Activated naive CD8-positive, alpha-beta T cell treated with anti-CD3 and anti-CD28 coated beads, Interleukin-2, amount 50 U/mL, for 24 hours (primary cell): Measurements from ENCODE around the gene GGT6.

Source experiments
- ATAC-seq: fragments of 150-1000 bp; cut with Tn5 transposase; one replicate; pipeline ENCODE4 v1.10.0; 2021
- DNase-seq: peaks from one replicate; pipeline ENCODE4 v3.0.0; 2021
- H3K27ac Mint-ChIP-seq: one replicate; pipeline ENCODE4 v1.8.0; 2021; ENCODE audit warnings: mild to moderate bottlenecking, mixed read lengths
- H3K27me3 Mint-ChIP-seq: one replicate; pipeline ENCODE4 v1.8.0; 2021; ENCODE audit warnings: mixed read lengths
- H3K36me3 Mint-ChIP-seq: one replicate; pipeline ENCODE4 v1.8.0; 2021; ENCODE audit warnings: low read depth, mixed read lengths
- H3K4me1 Mint-ChIP-seq: one replicate; pipeline ENCODE4 v1.8.0; 2021; ENCODE audit warnings: mixed read lengths
- H3K4me3 Mint-ChIP-seq: one replicate; pipeline ENCODE4 v1.8.0; 2021; ENCODE audit warnings: mild to moderate bottlenecking, moderate library complexity, mixed read lengths
- H3K9me3 Mint-ChIP-seq: one replicate; pipeline ENCODE4 v1.8.0; 2021; ENCODE audit warnings: mixed read lengths

GGT6 gene

GRCh38 chr17:4536259-4536741 lies 24.1 kb downstream of the GGT6 start:
- Mint-ChIP-seq H3K27me3 (peaks cover 4% of the 10 kb centered on the region), H3K4me3 (no peak overlapping the region), H3K36me3 (peaks cover 2% of the 10 kb centered on the region), H3K4me1 (peaks cover 6% of the 10 kb centered on the region), H3K27ac (no peak overlapping the region), H3K9me3 (no peaks in the 10 kb centered on the region)
- DNase-seq (no peak), ATAC-seq (no peak)

GRCh38 chr17:4535667-4536258 lies 24.6 kb downstream of the GGT6 start:
- ATAC-seq, result no peak
- H3K4me1 Mint-ChIP-seq, result peaks cover 6% of the 10 kb centered on the region
- peak overlapping the region; percentile 52 for H3K27ac Mint-ChIP-seq
- no peak for DNase-seq
- peaks cover 4% of the 10 kb centered on the region for H3K27me3 Mint-ChIP-seq
- H3K4me3 Mint-ChIP-seq, result no peak overlapping the region
- H3K9me3 Mint-ChIP-seq, result no peaks in the 10 kb centered on the region
- peaks cover 2% of the 10 kb centered on the region for H3K36me3 Mint-ChIP-seq

DNA sequence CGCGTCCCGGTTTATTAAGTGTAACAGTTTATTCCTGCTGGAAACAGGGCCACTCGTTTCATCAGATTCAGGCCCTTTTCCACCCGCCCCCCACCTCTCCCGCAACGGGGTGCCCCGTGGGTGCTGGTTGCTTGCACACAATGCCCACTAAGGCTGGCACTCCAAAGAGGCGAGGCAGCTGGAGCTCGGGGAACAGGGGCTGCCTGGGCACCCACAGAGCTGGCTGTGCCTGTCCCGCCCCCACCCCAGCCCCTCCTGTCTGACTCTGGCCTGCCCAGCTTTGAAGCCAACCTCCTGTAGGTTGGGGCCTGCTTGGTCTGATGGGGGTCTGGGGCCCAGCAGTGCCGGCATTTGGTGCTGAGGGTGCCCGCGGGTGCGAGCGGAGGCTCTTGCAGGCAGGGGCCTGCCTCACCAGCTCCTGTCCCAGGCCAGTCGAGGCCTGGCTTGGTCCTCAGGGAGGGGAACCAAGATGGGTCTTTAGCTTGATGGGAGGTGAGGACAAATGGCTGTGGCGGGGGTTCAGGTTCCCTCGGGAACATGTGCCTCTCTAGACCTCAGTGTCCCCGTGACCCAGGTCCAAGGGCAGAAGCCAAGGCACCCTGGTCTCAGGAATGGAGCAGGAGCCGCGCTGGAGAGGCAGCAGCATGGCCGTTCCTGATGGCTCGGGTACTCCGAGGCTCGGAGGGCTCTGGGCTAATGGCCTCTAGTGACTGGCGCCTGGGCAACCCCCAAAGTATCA lies 25.3 kb downstream of the GGT6 start:
- Mint-ChIP-seq H3K36me3 (peaks cover 2% of the 10 kb centered on the region), H3K27ac (peak overlapping the region; percentile 52), H3K27me3 (peaks cover 4% of the 10 kb centered on the region), H3K4me1 (peaks cover 6% of the 10 kb centered on the region), H3K4me3 (no peak overlapping the region), H3K9me3 (no peaks in the 10 kb centered on the region)
- no peak for ATAC-seq
- DNase-seq, result no peak

DNA sequence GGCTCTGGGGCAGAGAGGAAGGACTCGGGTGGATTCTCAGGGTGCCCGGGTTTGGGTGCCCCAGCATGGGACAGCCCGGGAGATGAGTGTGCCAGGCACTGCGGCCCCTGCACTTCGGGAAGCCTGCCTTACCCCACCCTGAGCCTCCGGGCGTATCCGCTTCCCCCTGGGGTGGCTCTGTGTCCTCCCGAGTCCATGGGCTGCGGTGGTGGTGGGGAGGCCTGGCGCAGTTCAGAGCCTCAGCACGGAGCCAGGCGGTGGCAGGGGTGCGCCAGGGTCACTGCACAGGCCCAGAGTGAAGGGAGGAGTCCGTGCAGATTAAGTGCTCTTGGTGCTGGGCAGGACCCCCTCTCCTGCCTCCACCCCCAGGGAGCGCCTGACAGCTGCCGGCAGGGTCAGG lies 25.9 kb downstream of the GGT6 start:
- ATAC-seq, result peak; percentile 1
- H3K4me3 Mint-ChIP-seq, result no peak overlapping the region
- peaks cover 5% of the 10 kb centered on the region for H3K27me3 Mint-ChIP-seq
- no peak for DNase-seq
- H3K27ac Mint-ChIP-seq, result no peak overlapping the region
- H3K4me1 Mint-ChIP-seq, result peaks cover 6% of the 10 kb centered on the region
- H3K9me3 Mint-ChIP-seq, result no peaks in the 10 kb centered on the region
- H3K36me3 Mint-ChIP-seq, result peaks cover 2% of the 10 kb centered on the region

- peaks cover 6% of the 10 kb centered on the region for H3K4me1 Mint-ChIP-seq
- H3K9me3 Mint-ChIP-seq, result no peaks in the 10 kb centered on the region
- peaks cover 7% of the 10 kb centered on the region for H3K27me3 Mint-ChIP-seq
- H3K36me3 Mint-ChIP-seq, result peaks cover 2% of the 10 kb centered on the region
- H3K4me3 Mint-ChIP-seq, result no peak overlapping the region
- no peak for DNase-seq
- H3K27ac Mint-ChIP-seq, result peak overlapping the region; percentile 22
- peak; percentile 7 for ATAC-seq
Measured at GRCh38 chr17:4533523-4534504, 26.6 kb downstream of the GGT6 start.

DNA sequence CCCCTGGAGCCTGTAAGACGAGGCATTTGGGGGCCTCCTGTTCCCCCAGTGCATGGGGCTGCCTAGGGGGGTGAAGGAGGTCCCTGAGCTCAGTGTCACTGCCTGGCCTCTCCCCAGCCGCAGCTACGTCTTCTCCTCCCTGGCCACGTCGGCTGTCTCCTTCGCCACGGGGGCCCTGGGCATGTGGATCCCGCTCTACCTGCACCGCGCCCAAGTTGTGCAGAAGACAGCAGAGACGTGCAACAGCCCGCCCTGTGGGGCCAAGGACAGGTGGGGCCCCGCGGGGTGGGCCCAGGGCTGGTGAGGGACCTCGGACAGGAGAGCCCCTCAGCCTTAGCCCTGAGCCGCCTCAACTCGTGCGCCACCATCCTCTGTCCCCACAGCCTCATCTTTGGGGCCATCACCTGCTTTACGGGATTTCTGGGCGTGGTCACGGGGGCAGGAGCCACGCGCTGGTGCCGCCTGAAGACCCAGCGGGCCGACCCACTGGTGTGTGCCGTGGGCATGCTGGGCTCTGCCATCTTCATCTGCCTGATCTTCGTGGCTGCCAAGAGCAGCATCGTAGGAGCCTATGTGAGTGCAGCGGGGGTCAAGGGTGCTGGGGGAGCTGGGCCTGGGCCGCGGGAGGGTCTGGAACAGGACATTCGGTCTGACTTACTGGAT lies 27.4 kb downstream of the GGT6 start:
- ATAC-seq (no peak), DNase-seq (no peak)
- H3K36me3 Mint-ChIP-seq, result peaks cover 2% of the 10 kb centered on the region
- no peaks in the 10 kb centered on the region for H3K9me3 Mint-ChIP-seq
- H3K4me3 Mint-ChIP-seq, result no peak overlapping the region
- H3K4me1 Mint-ChIP-seq, result peaks cover 6% of the 10 kb centered on the region
- H3K27ac Mint-ChIP-seq, result peak overlapping the region; percentile 22
- peaks cover 9% of the 10 kb centered on the region for H3K27me3 Mint-ChIP-seq

GRCh38 chr17:4531988-4532736 lies 28.2 kb downstream of the GGT6 start:
- Mint-ChIP-seq H3K9me3 (no peaks in the 10 kb centered on the region), H3K27ac (peak overlapping the region; percentile 24), H3K4me1 (peaks cover 6% of the 10 kb centered on the region), H3K27me3 (peaks cover 9% of the 10 kb centered on the region), H3K36me3 (no peaks in the 10 kb centered on the region), H3K4me3 (no peak overlapping the region)
- ATAC-seq (no peak), DNase-seq (no peak)

GRCh38 chr17:4530799-4531730 lies 29.3 kb downstream of the GGT6 start:
- H3K4me3 Mint-ChIP-seq, result no peak overlapping the region
- peaks cover 9% of the 10 kb centered on the region for H3K27me3 Mint-ChIP-seq
- H3K27ac Mint-ChIP-seq, result no peak overlapping the region
- H3K4me1 Mint-ChIP-seq, result peaks cover 6% of the 10 kb centered on the region
- DNase-seq, result no peak
- no peaks in the 10 kb centered on the region for H3K36me3 Mint-ChIP-seq
- no peak for ATAC-seq
- H3K9me3 Mint-ChIP-seq, result no peaks in the 10 kb centered on the region

DNA sequence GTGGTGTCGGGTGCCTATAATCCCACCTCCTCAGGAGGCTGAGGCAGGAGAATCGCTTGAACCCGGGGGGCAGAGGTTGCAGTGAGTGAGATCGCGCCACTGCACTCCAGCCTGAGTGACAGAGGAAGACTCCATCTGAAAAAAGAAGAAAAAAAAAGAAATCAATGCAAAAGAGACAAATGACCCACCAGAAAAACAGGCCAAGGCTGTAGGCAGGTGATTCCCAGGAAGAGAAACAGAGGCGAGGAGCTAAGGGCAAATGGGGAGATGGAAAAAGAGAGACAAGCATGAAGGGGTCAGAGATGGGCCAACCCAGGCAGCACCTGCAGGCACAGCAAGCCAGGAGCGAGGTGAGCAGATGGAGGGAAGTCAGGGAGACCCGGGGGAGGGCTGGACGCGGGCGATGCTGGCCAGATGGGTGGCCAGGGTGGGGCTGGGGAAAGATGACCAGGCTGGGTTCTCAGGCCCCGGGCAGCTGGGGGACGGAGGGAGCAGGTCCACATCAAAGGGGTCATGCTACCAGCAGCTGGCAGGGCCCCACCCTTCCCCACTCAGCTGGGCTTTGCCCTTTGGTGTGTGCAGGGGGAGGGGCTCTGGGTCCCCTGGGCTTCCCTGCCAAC lies 30.7 kb downstream of the GGT6 start:
- ATAC-seq (no peak), DNase-seq (no peak)
- Mint-ChIP-seq H3K4me3 (no peak overlapping the region), H3K27me3 (peaks cover 9% of the 10 kb centered on the region), H3K4me1 (peaks cover 6% of the 10 kb centered on the region), H3K36me3 (no peaks in the 10 kb centered on the region), H3K9me3 (no peaks in the 10 kb centered on the region), H3K27ac (no peak overlapping the region)

DNA sequence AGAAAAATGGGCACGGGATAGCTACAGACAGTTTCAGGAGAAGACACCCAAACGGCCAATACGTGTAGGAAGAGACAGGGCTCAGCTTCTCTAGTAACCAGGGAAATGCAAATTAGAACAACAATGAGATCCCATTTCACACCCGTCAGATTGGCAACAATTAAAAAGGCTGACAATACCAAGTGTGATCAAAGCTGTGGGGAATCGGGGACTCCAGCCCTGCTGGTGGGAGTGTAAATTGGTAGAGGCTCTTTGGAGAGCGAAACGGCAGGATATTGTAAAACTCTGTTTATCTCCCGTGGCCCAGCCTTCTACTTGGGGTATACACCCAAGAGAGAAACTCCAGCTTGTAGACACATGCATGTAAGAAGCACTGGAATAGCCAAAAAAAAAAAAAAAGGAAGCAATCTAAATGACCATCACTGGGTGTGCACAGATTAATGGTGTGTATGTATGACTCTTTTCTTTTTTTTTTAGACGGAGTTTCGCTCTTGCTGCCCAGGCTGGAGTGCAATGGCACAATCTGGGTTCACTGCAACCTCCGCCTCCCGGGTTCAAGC lies 32.7 kb downstream of the GGT6 start:
- Mint-ChIP-seq H3K27me3 (peaks cover 9% of the 10 kb centered on the region), H3K9me3 (no peaks in the 10 kb centered on the region), H3K36me3 (no peaks in the 10 kb centered on the region), H3K4me3 (no peak overlapping the region), H3K27ac (no peak overlapping the region), H3K4me1 (no peaks in the 10 kb centered on the region)
- DNase-seq (no peak), ATAC-seq (no peak)

DNA sequence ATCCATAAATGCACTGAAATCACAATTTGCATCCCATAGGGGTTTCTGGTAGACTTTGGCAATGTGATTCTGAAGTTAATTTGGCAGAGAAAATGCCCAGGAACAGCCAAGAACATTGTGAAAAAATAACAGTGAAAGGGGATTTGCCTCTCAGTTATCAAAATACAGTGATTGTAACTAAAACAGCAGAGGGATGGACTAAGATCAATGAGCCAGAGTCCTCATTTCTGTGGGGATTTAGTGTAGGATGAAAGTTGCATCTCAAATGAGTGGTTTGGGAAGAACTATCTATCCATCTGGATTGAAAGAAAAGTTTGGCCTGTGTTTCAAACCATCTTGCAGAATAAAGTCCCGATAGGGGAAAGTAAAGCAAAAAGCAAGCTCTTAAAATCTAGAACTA lies 33.2 kb downstream of the GGT6 start:
- H3K4me3 Mint-ChIP-seq, result no peak overlapping the region
- no peaks in the 10 kb centered on the region for H3K36me3 Mint-ChIP-seq
- ATAC-seq (no peak), DNase-seq (no peak)
- H3K9me3 Mint-ChIP-seq, result no peaks in the 10 kb centered on the region
- H3K27me3 Mint-ChIP-seq, result peaks cover 8% of the 10 kb centered on the region
- no peak overlapping the region for H3K27ac Mint-ChIP-seq
- H3K4me1 Mint-ChIP-seq, result no peaks in the 10 kb centered on the region

GRCh38 chr17:4525691-4526397 lies 34.5 kb downstream of the GGT6 start:
- no peaks in the 10 kb centered on the region for H3K36me3 Mint-ChIP-seq
- no peaks in the 10 kb centered on the region for H3K4me1 Mint-ChIP-seq
- peaks cover 5% of the 10 kb centered on the region for H3K27me3 Mint-ChIP-seq
- no peaks in the 10 kb centered on the region for H3K9me3 Mint-ChIP-seq
- no peak overlapping the region for H3K27ac Mint-ChIP-seq
- no peak overlapping the region for H3K4me3 Mint-ChIP-seq
- no peak for DNase-seq
- no peak for ATAC-seq
